ENCODE measurements around the gene NDEL1.
"Not testable (repeated sequence)": the region's sequence is repeated elsewhere in the genome, so short reads cannot be mapped to it uniquely, and the experiment has no call there.

NDEL1 gene, protein sequence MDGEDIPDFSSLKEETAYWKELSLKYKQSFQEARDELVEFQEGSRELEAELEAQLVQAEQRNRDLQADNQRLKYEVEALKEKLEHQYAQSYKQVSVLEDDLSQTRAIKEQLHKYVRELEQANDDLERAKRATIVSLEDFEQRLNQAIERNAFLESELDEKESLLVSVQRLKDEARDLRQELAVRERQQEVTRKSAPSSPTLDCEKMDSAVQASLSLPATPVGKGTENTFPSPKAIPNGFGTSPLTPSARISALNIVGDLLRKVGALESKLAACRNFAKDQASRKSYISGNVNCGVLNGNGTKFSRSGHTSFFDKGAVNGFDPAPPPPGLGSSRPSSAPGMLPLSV

DNA sequence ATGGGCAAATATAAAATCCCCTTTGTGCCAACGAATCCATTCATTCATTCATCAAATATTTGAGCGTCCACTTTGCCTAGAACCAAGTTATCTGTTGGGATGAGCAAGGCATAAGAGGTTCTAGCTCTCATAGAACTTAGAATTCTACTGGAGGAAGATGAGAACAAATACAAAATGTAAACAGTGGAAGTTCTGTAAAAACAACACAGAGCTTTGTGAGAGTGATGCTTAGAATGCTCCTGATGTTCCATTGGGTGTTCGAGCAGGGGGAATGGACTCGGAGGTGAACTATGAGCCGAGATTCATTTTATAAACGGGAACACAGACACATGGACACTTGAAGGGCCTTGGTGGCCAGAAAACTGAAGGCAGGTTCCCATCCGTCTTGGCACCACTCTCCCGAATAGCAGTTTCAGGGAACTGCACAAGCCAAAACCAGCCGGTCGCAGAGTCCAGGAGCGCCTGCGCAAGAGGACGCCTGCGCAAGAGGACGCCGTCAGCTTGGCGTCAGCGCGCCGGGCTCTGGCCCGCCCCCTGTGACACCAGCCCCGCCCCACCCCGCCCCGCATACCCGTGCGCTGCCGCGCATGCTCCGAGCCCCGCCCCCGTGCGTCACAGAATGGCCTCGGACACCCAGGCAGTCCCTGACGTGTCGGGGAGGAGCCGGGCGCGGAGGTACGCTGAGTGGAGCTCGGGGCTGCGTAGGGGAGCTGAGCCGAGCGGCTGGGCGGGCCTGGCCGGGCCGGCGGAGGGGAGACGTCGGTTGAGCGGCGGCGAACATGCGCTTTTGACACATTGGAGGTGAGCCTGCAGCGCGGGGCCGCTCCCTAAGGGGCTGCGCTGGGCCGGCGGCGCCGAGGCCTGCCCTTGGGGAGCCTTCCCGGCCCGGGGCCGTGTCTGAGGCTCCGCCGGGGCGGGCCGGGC lies at the start of gene NDEL1:
Gene NDEL1 (plus strand): TSS at position 640 of the 924 bp plus-strand sequence. CDS start 8,388 bp downstream, outside the sequence.
- peak; percentile 99 for DNase-seq

DNA sequence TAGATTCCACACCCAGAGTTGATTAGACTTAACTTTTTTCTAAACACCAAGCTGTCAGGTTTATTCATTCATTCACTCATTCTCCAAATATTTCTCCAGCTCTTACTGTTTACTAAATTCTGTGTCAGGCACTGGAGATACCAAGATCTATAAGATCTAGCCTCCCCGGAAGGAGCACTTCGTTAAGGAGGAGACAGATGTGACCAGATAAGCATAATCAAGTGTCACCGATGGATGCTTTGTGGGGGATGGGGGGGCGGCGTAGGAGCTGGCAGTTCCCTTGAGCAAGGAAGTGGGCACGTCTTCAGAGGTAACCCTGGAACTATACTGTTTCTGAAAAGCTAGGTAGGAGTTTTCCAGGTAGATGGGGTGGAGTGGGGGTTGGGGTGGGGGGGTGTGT lies 48.8 kb upstream of the NDEL1 start:
- DNase-seq: no peak

DNA sequence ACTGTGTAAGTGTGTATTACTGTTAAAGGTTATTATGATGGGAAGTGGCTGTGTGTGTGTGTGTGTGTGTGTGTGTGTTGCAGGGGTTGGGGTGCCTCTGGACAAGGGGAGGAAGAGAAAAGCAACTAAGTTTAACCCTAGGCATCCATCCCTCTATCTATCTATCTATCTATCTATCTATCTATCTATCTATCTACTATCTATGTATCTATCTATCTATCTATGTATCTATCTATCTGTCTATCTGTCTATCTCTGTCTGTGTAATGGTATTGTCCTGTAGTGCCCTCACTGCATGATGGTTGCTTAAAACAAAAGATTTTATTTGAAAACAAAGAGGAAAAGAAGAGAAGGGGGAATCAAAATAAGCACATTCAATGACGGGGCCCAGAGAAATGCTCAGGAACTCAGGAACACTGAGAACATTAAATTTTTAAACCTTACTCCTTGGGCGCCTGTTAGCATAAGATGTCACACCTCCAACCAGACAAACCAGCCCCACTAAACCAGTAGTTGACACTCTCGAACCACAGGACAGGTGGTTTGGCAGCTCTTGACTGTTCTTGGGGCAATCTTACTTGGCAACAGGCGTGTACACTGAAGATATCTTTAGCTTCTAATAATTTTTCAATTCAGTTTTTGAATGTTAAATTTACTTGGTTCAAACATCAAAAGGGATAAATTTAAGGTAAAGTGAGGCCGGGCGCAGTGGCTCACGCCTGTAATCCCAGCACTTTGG lies 47.6 kb upstream of the NDEL1 start:
- no peak for DNase-seq

DNA sequence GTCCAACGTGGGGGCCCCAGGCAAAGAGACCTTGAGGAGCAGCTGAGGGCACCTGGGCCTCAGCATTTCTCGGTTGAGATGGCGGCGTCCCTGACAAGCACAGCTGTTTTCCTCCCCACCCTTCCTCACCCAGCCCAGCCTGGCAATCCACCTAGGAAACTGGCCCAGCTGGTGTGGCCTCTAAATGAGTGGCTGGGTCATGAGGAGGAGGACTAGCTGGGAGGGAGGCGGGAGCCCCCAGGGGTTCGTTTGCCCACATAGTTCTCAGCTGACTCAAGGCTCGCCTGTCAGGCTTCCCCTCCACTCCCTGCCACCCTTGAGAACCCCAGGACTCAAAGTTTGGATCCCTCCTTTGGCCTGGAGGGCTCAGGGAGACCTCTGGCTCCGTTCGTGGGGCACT lies 44.0 kb upstream of the NDEL1 start:
- no peak for DNase-seq

DNA sequence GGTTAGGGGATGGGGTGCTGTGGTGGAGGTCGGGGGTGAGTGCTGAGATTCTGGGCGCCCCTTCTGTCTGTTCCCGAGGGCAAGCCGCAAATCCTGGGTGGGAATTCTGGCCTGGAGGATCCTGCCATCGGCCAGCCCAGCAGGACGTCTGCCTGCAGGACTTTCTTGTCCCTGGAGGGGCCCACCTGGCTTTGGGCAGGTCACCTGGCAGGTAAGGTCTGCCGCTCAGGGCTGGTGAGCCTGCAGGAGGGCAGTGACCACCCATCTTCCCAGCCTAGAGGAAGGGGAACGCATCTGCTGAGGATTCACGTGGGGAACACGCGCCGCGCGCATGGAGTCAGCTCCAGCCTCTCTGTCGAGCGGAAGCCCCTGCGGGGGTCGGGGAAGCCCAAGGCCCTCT lies 43.4 kb upstream of the NDEL1 start:
- no peak for DNase-seq

DNA sequence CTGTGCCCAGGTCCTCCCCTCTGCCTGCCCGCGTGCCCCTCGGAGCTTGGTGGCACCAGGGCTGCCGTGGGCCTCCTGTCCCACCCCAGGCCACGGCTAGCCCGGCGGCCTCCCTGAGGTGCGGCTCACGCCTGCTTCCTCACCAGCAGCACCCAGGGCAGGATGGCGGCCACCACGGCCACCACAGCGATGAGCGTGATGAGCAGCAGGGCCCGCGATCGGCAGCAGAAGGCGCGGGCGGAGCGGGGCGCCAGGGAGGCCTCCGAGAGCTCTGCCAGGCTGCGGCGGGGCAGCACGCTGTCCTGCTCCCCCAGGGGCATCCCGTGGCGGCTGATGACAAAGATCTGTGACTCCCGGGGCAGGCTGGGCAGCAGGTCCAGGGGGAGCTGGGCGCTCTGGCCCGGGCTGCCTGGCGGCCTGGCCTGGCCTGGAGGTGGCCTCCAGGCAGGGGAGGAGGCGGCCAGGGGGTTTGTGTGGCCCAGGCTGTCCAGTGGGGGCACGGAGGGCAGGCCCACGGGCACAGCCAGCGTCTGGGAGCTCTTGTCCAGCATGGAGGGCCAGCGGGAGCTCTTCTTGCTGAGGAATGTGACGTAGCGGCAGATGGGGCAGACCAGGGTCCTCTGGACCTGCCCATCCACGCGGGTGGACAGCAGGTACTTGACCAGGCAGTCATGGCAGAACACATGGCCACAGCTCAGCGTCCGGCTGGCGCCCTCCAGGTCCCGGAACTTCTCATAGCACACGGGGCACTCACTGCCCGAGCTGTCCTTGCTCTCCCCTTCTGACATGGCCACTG lies 42.8 kb upstream of the NDEL1 start:
- DNase-seq: no peak

DNA sequence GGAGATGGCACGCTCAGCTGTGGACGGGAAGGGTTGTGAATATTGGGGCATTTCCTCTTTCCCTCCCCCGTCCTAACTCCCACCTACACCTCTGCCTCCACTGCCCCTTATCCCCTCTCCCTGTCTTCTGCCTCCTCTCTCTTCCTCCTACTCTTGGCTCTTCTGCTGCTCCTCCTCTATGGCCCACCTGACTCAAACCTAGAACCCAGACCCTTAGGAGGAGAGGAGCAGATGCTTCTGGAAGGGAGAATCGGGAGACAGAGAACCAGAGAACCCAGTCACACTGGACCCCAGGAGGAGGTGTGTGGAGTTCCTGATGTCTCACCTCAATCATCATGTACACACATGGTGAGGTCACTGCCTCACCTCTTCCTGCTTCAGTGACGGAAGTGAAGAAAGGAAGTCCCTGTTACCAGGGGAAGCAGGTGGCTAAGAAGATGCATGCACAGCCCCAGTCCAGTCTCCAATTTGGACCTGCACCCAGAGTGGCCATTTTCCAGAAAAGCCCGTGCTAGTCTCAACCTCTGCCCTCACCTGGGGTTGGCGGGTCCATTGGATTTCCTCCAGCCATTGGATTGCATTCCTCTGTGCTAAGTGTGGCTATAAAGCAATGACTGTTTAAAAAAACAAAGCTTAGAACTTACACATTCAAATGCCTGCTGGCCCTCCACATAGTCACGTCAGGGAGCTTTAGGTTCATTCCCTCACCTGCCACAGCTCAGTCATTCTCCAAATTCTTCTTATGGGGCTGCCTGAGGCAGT lies 42.0 kb upstream of the NDEL1 start:
- no peak for DNase-seq

DNA sequence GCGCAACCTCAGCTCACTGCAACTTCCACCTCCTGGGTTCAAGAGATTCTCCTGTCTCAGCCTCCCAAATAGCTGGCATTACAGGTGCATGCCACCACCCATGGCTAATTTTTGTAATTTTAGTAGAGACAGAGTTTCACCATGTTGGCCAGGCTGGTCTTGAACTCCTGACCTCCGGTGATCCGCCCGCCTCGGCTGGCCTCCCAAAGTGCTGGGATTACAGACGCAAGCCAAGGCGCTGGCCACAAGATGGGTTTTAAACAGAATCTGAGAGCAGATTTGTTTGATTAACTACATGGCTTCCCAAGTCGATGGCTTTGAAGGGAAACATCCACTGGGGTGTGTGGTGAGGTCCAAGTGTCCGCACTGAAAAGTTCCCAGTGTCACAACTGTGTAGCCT lies 41.2 kb upstream of the NDEL1 start:
- not testable (repeated sequence) for DNase-seq

DNA sequence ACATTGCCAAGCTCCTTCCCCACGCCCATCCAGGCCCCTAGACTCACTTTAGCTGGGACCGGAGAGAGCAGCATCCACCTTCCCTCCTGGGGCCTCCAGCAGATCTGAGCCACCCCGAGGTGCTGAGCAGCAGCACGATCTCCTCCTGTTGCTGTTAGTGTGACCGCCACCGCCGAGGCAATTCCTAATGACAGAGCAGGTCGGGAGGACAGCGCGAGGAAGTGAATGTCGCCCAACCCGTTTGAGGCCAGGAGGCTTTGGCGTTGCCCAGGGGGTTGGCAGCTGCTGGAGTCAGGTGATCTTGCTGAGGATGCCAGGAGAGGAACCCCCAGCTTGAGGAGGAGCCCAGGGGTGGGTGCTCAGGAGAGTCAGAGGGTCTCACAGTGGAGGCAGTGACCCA lies 38.0 kb upstream of the NDEL1 start, which contains the start of gene RNF222:
Gene RNF222 (minus strand): TSS at position 192 of the 400 bp plus-strand sequence. CDS start 4,366 bp downstream, outside the sequence.
- no peak for DNase-seq

DNA sequence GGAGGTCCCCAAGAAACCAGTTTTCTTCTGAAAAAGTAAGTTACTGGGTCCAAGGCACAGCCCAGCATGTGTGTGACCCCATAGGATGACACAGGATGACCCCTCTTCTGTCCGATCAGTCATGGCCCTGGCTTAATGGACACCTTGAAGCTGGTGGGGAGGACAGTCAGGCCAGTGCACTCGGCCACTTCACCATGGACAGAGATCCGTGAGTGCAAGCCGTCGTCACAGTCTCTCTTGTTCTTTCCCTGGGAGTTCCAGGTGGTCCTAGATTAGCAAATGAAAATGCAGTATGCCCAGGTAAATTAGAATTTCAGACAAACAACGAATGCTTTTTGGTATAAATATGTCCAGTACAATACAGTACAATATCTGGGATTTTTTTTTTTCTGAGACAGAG lies 36.7 kb upstream of the NDEL1 start:
- DNase-seq: no peak

DNA sequence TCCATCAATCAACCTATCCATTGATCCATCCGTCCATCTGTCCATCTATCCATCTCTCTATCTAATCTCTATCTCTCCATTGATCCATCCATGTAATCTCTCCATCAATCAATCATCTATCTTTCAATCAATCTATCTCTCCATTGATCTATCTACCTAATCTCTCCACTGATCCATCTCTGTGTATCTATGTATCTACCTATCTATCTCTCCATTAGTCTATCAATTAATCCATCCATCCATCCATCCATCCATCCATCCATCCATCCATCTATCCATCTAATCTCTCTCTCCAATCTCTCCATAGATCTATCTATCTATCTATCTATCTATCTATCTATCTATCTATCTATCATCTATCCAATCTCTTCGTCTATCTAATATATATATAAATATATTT lies 34.6 kb upstream of the NDEL1 start:
- no peak for DNase-seq

DNA sequence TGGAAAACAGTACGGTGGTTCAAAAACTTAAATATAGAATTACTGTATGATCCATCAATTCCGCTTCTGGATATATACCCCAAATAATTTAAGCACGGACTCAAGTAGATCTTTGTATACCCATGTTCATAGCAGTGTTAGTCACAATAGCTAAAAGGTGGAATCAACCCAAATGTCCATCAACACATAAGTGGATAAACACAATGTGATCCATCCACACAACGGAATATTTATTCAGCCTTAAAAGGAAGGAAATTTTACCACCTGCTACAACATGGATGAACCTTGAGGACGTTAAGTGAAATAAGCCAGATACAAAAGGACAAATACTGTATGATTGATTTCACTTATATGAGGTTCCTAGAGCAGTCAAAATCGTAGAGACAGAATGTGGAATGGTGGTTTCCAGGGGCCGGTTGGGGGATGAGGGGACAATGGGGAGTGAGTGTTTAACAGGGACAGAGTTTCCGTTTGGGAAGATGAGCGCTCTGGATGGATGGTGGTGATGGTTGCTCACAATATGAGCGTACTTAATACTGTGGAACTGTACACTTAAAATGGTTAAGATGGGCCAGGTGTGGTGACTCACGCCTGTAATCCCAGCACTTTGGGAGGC lies 32.7 kb upstream of the NDEL1 start:
- DNase-seq: no peak

DNA sequence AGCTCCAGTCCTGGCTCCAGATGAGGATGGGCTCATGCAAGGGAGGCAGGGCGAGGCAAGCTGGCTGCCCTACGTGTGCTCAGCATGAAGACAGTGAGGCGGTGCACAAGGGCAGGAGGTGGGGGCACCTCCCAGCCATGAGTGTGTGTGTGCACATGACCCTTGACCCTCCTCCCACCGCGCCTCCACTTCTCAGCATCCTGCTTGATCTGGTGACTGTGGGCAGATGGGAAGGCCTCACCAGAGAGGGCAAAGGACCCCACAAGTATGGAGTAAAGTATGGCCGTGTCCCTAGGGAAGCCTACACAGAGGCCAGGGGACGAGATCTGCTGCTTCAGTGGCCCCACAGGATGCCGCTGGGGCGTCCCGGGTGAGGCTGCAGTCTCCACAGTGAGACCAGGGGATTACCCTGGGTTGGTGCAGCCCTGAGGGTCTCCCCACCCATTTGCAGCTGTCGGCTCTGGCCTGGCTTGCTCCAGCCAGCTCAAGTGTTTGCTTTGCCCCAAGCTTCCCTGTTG lies 30.1 kb upstream of the NDEL1 start:
- DNase-seq: no peak

DNA sequence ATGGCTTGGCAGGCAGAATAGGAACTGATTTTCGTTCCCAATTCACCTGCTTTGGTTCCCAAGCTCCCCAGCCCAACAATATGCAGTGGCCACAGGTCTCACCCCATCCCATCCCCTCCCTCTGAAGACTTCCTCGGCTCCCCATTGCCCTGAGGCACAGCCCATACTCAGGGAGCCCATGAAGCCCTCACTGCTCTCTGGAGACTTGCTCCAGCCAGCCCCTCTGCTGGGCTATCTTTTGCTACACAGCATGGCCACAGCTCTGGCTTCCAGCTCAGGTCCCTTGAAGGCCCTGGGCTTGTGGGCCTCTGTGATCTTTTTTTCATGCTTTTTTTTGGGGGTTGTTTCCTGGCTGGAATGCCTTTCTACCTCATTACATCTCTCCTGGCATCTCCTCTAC lies 29.5 kb upstream of the NDEL1 start:
- DNase-seq: no peak

DNA sequence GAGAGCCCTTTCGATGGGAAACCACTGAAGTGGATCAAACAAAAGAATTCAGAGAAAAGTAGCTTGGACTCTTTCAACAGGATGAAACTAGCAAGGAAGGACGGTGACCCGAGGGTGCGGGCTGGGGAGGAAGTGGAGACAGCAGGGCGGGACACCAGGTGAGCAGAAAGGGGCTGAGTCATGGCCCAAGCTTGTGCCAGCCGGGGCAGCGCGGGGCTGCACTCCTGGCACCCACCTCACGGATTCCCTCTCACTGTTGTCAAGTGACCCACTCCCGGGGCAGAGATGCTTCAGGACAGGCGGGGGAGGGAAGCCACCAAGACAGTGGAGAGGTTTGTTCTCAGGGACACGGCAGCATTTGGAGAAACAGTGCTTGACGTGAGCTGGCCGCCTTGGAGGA lies 27.3 kb upstream of the NDEL1 start:
- no peak for DNase-seq

DNA sequence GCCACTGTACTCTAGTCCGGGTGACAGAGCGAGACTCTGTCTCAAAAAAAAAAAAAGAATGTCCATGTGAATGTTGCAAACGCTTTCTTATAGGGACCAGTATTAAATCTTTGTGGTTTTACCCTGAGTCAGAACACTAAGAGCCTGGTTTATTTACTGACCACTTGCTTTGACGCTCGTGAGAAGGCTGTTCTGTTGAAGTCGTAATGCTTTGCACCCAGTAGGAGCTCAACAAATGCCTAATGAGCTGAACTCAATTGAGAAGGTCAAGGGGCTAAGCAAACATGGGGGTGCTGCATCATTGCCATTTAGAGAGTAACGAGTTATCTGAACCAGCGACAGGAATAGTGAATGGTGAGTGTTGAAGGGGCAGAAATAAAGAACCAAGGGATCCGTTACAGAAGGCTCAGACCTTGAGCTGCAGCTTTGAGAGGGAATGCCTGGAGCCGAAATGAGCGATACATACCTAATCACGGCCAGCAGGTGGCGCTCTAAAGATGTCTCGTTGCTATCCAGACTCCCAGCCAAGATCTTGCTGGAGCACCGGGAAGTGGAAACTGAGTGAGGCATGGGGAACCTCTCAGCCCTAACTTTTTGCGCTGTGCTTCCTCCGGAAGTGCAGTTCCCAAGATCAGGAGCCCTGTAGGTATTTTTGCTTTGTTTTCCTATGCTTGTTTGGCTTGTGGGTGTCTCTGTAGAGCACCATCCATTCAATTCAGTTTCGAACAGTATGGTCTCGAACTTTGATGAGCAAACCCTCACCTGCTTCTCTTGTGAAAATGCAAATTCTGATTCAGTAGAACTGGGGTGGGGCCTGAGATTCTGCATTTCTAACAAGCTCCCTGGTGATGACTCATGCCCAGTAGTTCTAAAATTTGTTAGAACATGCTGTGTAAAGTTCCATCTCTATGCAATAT lies 25.5 kb upstream of the NDEL1 start:
- DNase-seq: peak; percentile 90

DNA sequence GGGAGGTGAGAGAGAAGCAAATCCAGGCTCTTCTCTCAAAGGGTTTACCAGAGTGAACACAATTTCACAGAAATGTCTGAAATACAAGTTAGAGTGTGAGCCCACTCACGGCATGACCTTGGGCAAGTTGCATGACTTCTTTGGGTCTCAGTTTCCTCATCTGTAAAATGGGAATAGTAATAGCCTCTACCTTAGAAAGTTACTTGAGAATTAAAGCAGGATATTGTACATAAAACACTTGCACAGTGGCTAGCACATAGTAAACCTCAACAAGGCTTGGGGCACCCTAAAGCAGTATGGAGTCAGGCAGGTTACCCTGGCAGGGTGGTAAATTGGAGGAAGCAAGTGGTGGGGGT lies 24.8 kb upstream of the NDEL1 start:
- no peak for DNase-seq

DNA sequence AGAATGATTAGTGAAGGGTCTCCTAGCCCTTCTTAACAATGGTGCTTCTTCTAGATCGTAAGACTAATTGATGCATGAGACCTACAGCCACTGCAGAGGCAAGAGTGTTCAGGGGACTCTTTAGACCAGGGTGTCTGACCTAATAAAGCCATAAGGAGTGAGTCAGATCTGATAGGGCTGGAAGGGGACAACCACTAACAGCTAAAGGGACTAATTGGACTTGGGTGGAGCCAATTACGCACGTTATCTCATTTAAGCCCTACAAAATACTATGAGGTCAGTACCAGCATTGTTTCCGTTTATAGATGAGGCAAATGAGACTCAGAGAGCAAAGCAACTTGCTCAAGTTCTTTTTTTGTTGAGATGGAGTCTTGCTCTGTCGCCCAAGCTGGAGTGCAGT lies 23.6 kb upstream of the NDEL1 start:
- DNase-seq: no peak

DNA sequence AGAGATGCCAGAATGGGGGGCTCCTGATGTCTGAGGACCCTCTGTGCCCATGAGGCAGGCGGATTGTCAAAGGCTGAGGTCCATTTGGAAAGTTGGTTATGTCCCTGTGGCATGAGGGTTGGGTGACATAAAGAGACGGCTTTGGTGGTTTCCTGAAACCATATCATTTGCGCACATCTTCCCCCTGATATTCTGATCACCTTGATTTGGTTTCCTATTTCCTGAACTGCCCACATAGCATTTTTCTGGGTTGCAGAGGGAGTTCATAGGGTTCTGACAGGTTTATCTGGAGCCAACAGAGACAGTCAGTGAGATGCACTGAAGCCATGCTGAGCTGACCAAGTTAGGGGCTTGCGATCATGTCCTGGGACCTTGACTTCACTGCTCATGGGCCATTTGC lies 22.4 kb upstream of the NDEL1 start:
- no peak for DNase-seq

DNA sequence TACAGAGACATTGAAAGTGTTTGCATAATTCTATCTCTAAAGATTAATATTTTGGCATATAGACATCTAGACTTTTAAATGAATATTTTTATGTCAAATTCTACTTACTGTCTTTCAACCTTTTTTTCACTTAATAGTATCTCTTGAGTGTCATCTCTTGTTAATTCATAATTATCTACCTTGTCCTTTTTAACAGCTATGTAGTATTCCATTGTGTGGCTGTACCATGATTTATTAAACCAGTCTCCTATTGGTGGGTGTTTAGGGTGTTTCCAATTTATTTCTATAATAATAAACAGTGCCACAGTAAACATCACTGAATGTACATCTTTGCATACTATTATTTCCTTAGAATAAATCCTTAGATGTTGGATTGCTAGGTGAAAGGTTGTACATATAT lies 21.7 kb upstream of the NDEL1 start:
- no peak for DNase-seq
